Measurements from ENCODE around the gene PALLD. TPM values are rescaled to one million over a fixed set of nuclear protein-coding genes. Genes with fewer than 3 reads are reported as not detected.

The PALLD gene
- total RNA-seq, 4 donors from 2014 or later: 1,036 to 2,270 (median 2,202) TPM

DNA sequence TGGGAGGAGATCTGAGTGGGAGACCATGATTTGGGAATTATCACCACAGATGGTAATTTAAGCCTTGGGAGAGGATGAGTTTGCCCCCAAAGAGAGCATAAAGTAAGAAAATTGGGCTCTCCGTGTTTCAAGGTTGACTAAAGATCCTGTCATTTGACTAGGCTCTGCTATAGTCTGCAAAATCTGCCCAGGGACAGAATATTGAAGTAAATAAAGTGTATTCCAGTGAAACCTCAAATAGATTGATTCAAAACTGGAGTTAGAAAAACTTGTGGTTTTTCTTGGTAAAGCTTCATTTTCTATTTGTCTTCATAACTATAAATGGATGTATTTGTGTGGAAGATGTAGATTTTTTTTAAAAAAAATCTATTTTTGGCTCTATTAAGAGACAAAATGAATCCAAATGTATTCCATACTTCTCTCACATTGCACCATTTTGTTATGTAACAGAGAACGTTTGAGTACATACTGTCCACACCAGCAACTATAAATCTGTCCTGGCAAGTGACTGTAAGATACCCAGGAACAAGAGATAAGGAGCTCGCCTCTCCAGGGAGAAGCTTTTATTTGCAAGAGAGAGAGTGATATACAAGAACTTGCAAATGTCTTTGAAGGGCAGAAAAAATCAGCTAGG is 343.0 kb downstream of the PALLD start:
- Histone ChIP-seq H3K27me3 (no peaks in the 10 kb centered on the region), H3K27ac (peak overlapping the region; percentile 88 to 100 (median 96)), H3K36me3 (peaks cover 0 to 10% of the 10 kb centered on the region in 2 donors), H3K4me1 (peaks cover 16 to 89% (median 32%) of the 10 kb centered on the region in 3 donors), H3K4me3 (peak overlapping the region in 1 of 2 donors; percentile 13), H3K9me3 (no peaks in the 10 kb centered on the region)
- TF ChIP-seq EP300 (IDR thresholded peaks at IDR 0.05): peak; percentile 90
- TF ChIP-seq POLR2AphosphoS5 (IDR thresholded peaks at IDR 0.05): peak; percentile 94
- TF ChIP-seq, protein P1, sequence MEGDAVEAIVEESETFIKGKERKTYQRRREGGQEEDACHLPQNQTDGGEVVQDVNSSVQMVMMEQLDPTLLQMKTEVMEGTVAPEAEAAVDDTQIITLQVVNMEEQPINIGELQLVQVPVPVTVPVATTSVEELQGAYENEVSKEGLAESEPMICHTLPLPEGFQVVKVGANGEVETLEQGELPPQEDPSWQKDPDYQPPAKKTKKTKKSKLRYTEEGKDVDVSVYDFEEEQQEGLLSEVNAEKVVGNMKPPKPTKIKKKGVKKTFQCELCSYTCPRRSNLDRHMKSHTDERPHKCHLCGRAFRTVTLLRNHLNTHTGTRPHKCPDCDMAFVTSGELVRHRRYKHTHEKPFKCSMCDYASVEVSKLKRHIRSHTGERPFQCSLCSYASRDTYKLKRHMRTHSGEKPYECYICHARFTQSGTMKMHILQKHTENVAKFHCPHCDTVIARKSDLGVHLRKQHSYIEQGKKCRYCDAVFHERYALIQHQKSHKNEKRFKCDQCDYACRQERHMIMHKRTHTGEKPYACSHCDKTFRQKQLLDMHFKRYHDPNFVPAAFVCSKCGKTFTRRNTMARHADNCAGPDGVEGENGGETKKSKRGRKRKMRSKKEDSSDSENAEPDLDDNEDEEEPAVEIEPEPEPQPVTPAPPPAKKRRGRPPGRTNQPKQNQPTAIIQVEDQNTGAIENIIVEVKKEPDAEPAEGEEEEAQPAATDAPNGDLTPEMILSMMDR (IDR thresholded peaks at IDR 0.05): no peak
- TF ChIP-seq POLR2A (IDR thresholded peaks at IDR 0.05): no peak
- peak; percentile 57 for ATAC-seq
- 25 to 31% methylated on average over 3 of the region's 3 CpGs for WGBS, 2 donors (ENCODE audit: low coverage in 1 of 2)

DNA sequence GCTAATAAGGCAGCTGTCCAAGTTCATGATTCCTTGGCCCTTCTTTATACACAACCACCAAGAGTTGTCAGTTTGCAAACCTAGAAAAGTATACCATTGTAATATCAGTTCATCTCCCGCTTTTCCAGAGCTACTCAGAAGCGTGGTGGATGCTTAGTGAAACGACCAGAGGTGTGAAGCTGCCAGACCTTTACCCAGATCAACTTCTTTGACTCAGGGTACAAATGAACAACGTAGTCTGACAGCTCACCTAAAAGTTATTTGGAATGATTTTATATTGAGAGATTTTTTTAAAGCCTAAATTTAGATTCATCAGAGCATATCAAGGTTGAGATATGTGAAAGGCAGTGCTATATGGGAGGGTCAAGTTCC is 343.5 kb downstream of the PALLD start:
- Histone ChIP-seq H3K27ac (peak overlapping the region; percentile 86 to 100 (median 93)), H3K4me1 (peaks cover 18 to 94% (median 35%) of the 10 kb centered on the region in 3 donors), H3K27me3 (no peaks in the 10 kb centered on the region), H3K4me3 (peak overlapping the region in 1 of 2 donors; percentile 20), H3K9me3 (no peaks in the 10 kb centered on the region), H3K36me3 (peaks cover 0 to 10% of the 10 kb centered on the region in 2 donors)
- no peak for ATAC-seq
- WGBS, 2 donors (ENCODE audit: low coverage in 1 of 2): 26 to 32% methylated on average over 4 of the region's 4 CpGs
- no peak for TF ChIP-seq POLR2A (IDR thresholded peaks at IDR 0.05)
- TF ChIP-seq EP300 (IDR thresholded peaks at IDR 0.05): no peak
- TF ChIP-seq, protein P1 (IDR thresholded peaks at IDR 0.05): no peak
- no peak for TF ChIP-seq POLR2AphosphoS5 (IDR thresholded peaks at IDR 0.05)

DNA sequence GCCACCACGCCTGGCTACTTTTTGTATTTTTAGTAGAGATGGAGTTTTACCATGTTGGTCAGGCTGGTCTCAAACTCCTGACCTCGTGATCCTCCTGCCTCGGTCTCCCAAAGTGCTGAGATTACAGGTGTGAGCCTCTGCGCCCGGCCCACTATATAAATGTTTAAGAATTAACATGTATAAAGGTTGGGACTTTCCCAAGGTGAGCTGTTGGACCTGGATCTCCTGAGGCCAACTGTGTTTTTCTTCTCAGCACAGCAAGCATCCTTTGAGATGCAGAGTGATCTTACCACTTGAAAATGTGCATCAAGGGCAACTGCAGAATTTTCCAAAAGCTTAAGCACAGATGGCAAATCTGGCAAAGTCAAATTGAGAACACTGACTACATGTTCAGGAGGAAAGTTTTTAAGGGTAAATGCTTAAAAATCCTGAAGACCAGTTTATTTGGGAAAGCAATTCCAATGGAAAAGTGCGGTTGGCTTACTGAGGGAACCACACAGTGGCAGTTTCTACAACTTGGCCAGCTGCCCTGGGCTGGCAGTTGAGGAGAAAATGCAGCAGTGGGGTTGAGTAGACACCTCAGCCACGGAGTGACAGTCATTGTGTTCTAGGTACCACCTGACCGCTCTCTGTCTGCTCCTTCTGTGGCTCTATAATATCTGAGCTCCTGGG is 344.3 kb downstream of the PALLD start:
- 49 to 67% methylated on average over 2 to 4 of the region's 8 CpGs for WGBS, 2 donors (ENCODE audit: low coverage in 1 of 2)
- peak overlapping the region; percentile 86 to 100 (median 93) for H3K27ac ChIP-seq
- ATAC-seq: no peak
- H3K4me3 ChIP-seq: peak overlapping the region; percentile 14 to 20
- peaks cover 0 to 10% of the 10 kb centered on the region in 2 donors for H3K36me3 ChIP-seq
- TF ChIP-seq EP300 (IDR thresholded peaks at IDR 0.05) (no peak), POLR2A (IDR thresholded peaks at IDR 0.05) (no peak), POLR2AphosphoS5 (IDR thresholded peaks at IDR 0.05) (no peak)
- TF ChIP-seq, protein P1 (IDR thresholded peaks at IDR 0.05): no peak
- peaks cover 19 to 100% (median 41%) of the 10 kb centered on the region in 3 donors for H3K4me1 ChIP-seq
- no peaks in the 10 kb centered on the region for H3K27me3 ChIP-seq
- H3K9me3 ChIP-seq: no peaks in the 10 kb centered on the region

DNA sequence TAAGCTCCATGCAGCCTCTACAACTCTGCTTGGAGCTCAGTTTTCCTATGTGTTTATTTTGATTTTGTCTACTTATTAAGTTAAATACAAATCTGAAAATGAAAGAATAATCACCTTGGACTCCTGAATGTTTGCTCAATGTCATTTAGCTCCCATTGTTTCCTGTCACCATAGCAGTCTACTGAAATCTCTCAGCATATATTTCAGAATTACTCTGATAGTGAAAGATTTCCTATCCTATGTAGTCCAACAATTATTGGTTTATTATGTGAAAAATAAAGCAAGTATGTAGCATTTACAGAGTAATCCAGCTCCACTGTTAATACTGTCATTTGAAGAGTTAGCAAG is 344.8 kb downstream of the PALLD start:
- H3K9me3 ChIP-seq: no peaks in the 10 kb centered on the region
- H3K27ac ChIP-seq: peak overlapping the region; percentile 86 to 100 (median 93)
- peaks cover 23 to 100% (median 46%) of the 10 kb centered on the region in 3 donors for H3K4me1 ChIP-seq
- peaks cover 0 to 10% of the 10 kb centered on the region in 2 donors for H3K36me3 ChIP-seq
- peak overlapping the region; percentile 14 to 20 for H3K4me3 ChIP-seq
- ATAC-seq: no peak
- no peaks in the 10 kb centered on the region for H3K27me3 ChIP-seq
- no peak for TF ChIP-seq POLR2A (IDR thresholded peaks at IDR 0.05)
- no peak for TF ChIP-seq EP300 (IDR thresholded peaks at IDR 0.05)
- TF ChIP-seq POLR2AphosphoS5 (IDR thresholded peaks at IDR 0.05): no peak
- TF ChIP-seq, protein P1 (IDR thresholded peaks at IDR 0.05): no peak

All from gastroesophageal sphincter (tissue), 4 donors.